Neural progenitor cell (in vitro differentiated cells): Measurements from ENCODE around the gene HECTD4. TPM values are rescaled to one million over a fixed set of nuclear protein-coding genes. Genes with fewer than 3 reads are reported as not detected.

Source experiments
- DNase-seq: peaks from one replicate; pipeline ENCODE4 v3.0.0-alpha.2; 2016; ENCODE audit warnings: low spot score
- H2AFZ ChIP-seq: fragments of 200-600 bp; sonication (generic); replicated peaks from 2 replicates; pipeline ENCODE4 v1.6.1; 2016; ENCODE audit warnings: antibody characterized with exemption
- H3F3A ChIP-seq: fragments of 200-600 bp; sonication (generic); 2 replicates; pipeline ENCODE4 v1.6.1; 2016; ENCODE audit warnings: antibody characterized with exemption, low read depth
- H3K27ac ChIP-seq: fragments of 200-600 bp; sonication (generic); 2 replicates; pipeline ENCODE4 v1.5.1; 2016; ENCODE audit warnings: mild to moderate bottlenecking
- H3K27me3 ChIP-seq: fragments of 200-600 bp; sonication (generic); 2 replicates; pipeline ENCODE4 v1.6.1; 2016; ENCODE audit warnings: mild to moderate bottlenecking, moderate library complexity
- H3K36me3 ChIP-seq: fragments of 200-600 bp; sonication (generic); 2 replicates; pipeline ENCODE4 v1.5.1; 2016
- H3K4me1 ChIP-seq: fragments of 200-600 bp; sonication (generic); 2 replicates; pipeline ENCODE4 v1.6.1; 2016; ENCODE audit warnings: mixed run types
- H3K4me2 ChIP-seq: fragments of 200-600 bp; sonication (generic); 2 replicates; pipeline ENCODE4 v1.6.1; 2016
- H3K4me3 ChIP-seq: fragments of 200-600 bp; sonication (generic); 2 replicates; pipeline ENCODE4 v1.5.1; 2016
- H3K79me2 ChIP-seq: fragments of 200-600 bp; sonication (generic); 2 replicates; pipeline ENCODE4 v1.6.1; 2016; ENCODE audit warnings: low read depth
- H3K9ac ChIP-seq: fragments of 200-600 bp; sonication (generic); 2 replicates; pipeline ENCODE4 v1.6.1; 2016
- H3K9me3 ChIP-seq: fragments of 200-600 bp; sonication (generic); 2 replicates; pipeline ENCODE4 v1.5.1; 2016; ENCODE audit warnings: low read depth
- H4K20me1 ChIP-seq: fragments of 200-600 bp; sonication (generic); 2 replicates; pipeline ENCODE4 v1.6.1; 2016; ENCODE audit warnings: low read depth
- H3K27ac Mint-ChIP-seq: 3 replicates; pipeline ENCODE4 v1.8.0; 2021; ENCODE audit warnings: mixed read lengths
- H3K27me3 Mint-ChIP-seq: 2 replicates; pipeline ENCODE4 v1.8.0; 2022; ENCODE audit warnings: low read depth, mild to moderate bottlenecking, inconsistent platforms, moderate library complexity, mixed read lengths; ENCODE audit not compliant: insufficient read depth
- H3K36me3 Mint-ChIP-seq: 3 replicates; pipeline ENCODE4 v1.8.0; 2021; ENCODE audit warnings: mixed read lengths
- H3K4me1 Mint-ChIP-seq: 3 replicates; pipeline ENCODE4 v1.8.0; 2021; ENCODE audit warnings: mixed read lengths
- H3K4me3 Mint-ChIP-seq: 3 replicates; pipeline ENCODE4 v1.8.0; 2021; ENCODE audit warnings: mild to moderate bottlenecking, moderate library complexity, mixed read lengths
- H3K9me3 Mint-ChIP-seq: 3 replicates; pipeline ENCODE4 v1.8.0; 2020; ENCODE audit warnings: mixed read lengths
- CTCF ChIP-seq: fragments of 200-600 bp; sonication (generic); IDR thresholded peaks from 2 replicates; pipeline ENCODE4 v1.5.1; 2017; ENCODE audit warnings: antibody characterized with exemption, mild to moderate bottlenecking
- EZH2 ChIP-seq: fragments of 200-600 bp; sonication (generic); IDR thresholded peaks from 2 replicates; pipeline ENCODE4 v1.6.1; 2017; ENCODE audit warnings: antibody characterized with exemption, mild to moderate bottlenecking, moderate library complexity
- EZH2phosphoT487 ChIP-seq: fragments of 200-600 bp; sonication (generic); IDR thresholded peaks from 2 replicates; pipeline ENCODE4 v1.6.1; 2017; ENCODE audit warnings: antibody characterized with exemption
- total RNA-seq: library from RNA; depleted of rRNA; stranded (reverse); fragments of >200 nt; gene quantifications from 2 replicates; pipeline ENCODE4 v1.2.3, GENCODE V29; 2015; ENCODE audit warnings: low replicate concordance

HECTD4 gene
- total RNA-seq, 1 donor from 2014 or later = 11.0 TPM

GRCh38 chr12:112288638-112289037 lies 93.6 kb downstream of the HECTD4 start:
- Histone ChIP-seq H3K27me3 (no peaks in the 10 kb centered on the region), H3K79me2 (no peaks in the 10 kb centered on the region), H3K27ac (no peak overlapping the region), H4K20me1 (no peaks in the 10 kb centered on the region), H3K4me2 (no peak overlapping the region), H2AFZ (no peak overlapping the region), H3K4me3 (no peak overlapping the region), H3F3A (no peaks in the 10 kb centered on the region), H3K9ac (no peak overlapping the region), H3K9me3 (no peaks in the 10 kb centered on the region), H3K36me3 (no peaks in the 10 kb centered on the region), H3K4me1 (no peaks in the 10 kb centered on the region)
- Mint-ChIP-seq H3K9me3 (peaks cover 1% of the 10 kb centered on the region), H3K36me3 (peaks cover 12% of the 10 kb centered on the region), H3K27ac (no peak overlapping the region), H3K27me3 (peaks cover 2% of the 10 kb centered on the region), H3K4me3 (no peak overlapping the region), H3K4me1 (no peaks in the 10 kb centered on the region)
- TF ChIP-seq EZH2 = no peak
- TF ChIP-seq CTCF = no peak
- TF ChIP-seq EZH2phosphoT487 = no peak
- DNase-seq = no peak

- Histone ChIP-seq H3K4me2 (no peak overlapping the region), H3K9ac (no peak overlapping the region), H3F3A (no peaks in the 10 kb centered on the region), H3K79me2 (no peaks in the 10 kb centered on the region), H3K27me3 (no peaks in the 10 kb centered on the region), H3K36me3 (no peaks in the 10 kb centered on the region), H3K4me1 (no peaks in the 10 kb centered on the region), H3K9me3 (no peaks in the 10 kb centered on the region), H2AFZ (no peak overlapping the region), H3K27ac (no peak overlapping the region), H4K20me1 (no peaks in the 10 kb centered on the region), H3K4me3 (no peak overlapping the region)
- Mint-ChIP-seq H3K36me3 (peaks cover 8% of the 10 kb centered on the region), H3K9me3 (peaks cover under 1% of the 10 kb centered on the region), H3K27ac (no peak overlapping the region), H3K4me3 (no peak overlapping the region), H3K4me1 (no peaks in the 10 kb centered on the region), H3K27me3 (peaks cover 2% of the 10 kb centered on the region)
- DNase-seq = no peak
- TF ChIP-seq EZH2 (no peak), CTCF (no peak), EZH2phosphoT487 (no peak)
These were observed 96.4 kb downstream of the HECTD4 start for GRCh38 chr12:112285600-112286401.

GRCh38 chr12:112283546-112283945 lies 98.7 kb downstream of the HECTD4 start:
- TF ChIP-seq CTCF = no peak
- TF ChIP-seq EZH2 = no peak
- H3K4me3 ChIP-seq = no peak overlapping the region
- no peaks in the 10 kb centered on the region for H3K9me3 Mint-ChIP-seq
- H3K4me2 ChIP-seq = no peak overlapping the region
- H3K27ac ChIP-seq = no peak overlapping the region
- no peaks in the 10 kb centered on the region for H3F3A ChIP-seq
- no peak for DNase-seq
- H3K36me3 Mint-ChIP-seq = peaks cover 3% of the 10 kb centered on the region
- H3K27me3 Mint-ChIP-seq = peaks cover 2% of the 10 kb centered on the region
- H4K20me1 ChIP-seq = no peaks in the 10 kb centered on the region
- no peak overlapping the region for H3K9ac ChIP-seq
- no peaks in the 10 kb centered on the region for H3K4me1 ChIP-seq
- H2AFZ ChIP-seq = no peak overlapping the region
- H3K27ac Mint-ChIP-seq = no peak overlapping the region
- H3K9me3 ChIP-seq = no peaks in the 10 kb centered on the region
- H3K4me3 Mint-ChIP-seq = no peak overlapping the region
- no peaks in the 10 kb centered on the region for H3K4me1 Mint-ChIP-seq
- H3K36me3 ChIP-seq = no peaks in the 10 kb centered on the region
- no peaks in the 10 kb centered on the region for H3K27me3 ChIP-seq
- no peaks in the 10 kb centered on the region for H3K79me2 ChIP-seq
